Measurements from ENCODE around the gene DIPK1A.

DNA sequence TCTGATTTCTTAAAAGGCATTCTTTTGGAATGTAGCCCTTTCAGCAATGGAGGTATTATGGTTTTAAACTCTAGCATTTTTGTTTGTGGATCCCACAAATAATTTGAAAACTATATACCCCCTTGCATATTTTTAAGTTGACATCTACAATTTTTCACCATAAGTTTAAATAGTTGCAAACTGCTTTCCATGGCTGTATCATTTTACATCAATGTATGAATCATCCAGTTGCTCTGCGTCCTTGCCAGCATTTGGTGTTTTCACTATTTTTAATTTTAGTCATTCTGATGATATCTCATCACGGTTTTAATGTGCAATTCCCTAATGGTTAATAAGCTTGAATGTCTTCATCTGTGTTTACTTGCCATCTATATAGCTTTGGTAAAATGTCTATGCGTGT lies 20.7 kb downstream of the DIPK1A start:
- no peak for TF ChIP-seq CTCF (IDR thresholded peaks at IDR 0.05; ENCODE audit: borderline replicate concordance, extremely low read depth, low read length, poor library complexity, severe bottlenecking)
- TF ChIP-seq EZH2 (IDR thresholded peaks at IDR 0.05; ENCODE audit: borderline replicate concordance, low read depth, low read length, severe bottlenecking): no peak

Measured in DND-41 (cell line).